Measurements from ENCODE around the gene BANF2. TPM values are rescaled to one million over a fixed set of nuclear protein-coding genes. Genes with fewer than 3 reads are reported as not detected.
A peak's percentile ranks its signal among the peaks of the same experiment; 100 is the strongest.

The BANF2 gene
- polyA plus RNA-seq, 1 donor, result not detected

GRCh38 chr20:17664025-17664633, 35.6 kb upstream of the BANF2 start:
- DNase-seq (ENCODE audit: low read depth), result no peak

DNA sequence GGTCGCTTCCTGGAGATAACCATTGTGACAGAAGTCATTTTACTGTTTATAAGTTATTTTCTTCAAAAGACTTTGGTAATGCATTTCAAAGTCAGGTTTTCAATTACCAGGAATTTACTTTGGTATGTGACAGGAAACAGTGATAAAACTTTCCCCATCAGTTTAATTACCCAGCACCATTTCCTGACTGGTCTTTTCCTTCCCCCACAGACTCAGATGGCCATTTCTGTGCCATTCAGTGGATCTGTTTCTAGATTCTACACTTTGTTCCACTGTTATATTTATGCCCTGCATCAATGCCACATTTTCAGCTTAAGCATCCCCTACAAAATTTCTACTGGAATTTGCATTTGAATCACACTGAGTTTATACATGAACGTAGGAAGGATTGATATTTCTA, 34.0 kb upstream of the BANF2 start:
- no peak for DNase-seq (ENCODE audit: low read depth)

- DNase-seq (ENCODE audit: low read depth), result peak; percentile 70
These were observed 33.3 kb upstream of the BANF2 start for GRCh38 chr20:17666481-17666880.

GRCh38 chr20:17667445-17667844, 32.3 kb upstream of the BANF2 start:
- DNase-seq (ENCODE audit: low read depth), result no peak

GRCh38 chr20:17668432-17668831, 31.3 kb upstream of the BANF2 start:
- DNase-seq (ENCODE audit: low read depth), result no peak

DNA sequence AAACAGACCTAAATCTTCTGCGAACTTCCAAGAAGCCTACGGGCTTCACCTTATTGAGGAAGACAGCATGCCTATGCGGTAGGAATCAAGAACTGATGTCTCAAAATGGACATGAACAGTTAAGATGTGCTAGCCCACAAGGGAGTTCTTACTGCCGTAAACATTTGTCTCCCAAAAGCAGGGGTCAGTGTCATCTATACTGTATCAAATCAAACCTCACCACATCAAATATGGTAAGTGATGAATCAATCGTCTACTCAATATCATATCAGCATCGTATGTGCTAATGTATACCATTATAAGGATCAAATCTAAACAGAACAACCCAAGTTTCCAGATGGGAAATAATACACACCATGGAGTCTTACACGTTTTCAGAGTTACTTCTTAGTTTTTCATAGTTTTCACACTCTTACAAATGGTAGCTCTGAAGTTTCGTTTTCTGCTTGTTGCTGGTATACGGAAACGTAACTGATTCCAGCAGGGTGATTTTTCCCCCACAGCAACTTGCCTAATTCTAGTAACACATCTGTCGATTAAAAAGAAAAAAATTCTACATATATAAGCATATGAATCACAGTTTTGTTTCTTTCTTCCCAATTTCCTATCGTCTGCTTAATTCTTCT, 30.3 kb upstream of the BANF2 start:
- DNase-seq (ENCODE audit: low read depth), result no peak

DNA sequence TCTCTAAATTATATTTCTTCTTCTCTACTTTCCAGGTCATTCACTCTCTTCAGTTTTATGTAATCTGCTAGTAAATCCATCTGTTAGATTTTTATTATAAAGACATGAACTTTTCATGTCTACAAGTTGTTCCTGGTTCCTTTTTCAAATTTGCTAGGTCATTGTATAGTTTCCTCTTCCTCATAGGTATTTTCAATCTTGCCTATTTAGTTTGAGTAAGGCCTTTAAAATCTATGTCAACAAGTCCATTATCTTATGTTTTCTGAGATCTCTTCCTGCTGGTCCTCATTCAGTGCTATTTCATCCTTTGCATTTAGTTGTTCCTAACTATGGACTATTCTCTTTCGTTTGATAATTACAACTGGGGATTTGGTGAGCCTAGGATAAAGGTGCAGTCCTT, 28.8 kb upstream of the BANF2 start:
- DNase-seq (ENCODE audit: low read depth), result no peak

DNA sequence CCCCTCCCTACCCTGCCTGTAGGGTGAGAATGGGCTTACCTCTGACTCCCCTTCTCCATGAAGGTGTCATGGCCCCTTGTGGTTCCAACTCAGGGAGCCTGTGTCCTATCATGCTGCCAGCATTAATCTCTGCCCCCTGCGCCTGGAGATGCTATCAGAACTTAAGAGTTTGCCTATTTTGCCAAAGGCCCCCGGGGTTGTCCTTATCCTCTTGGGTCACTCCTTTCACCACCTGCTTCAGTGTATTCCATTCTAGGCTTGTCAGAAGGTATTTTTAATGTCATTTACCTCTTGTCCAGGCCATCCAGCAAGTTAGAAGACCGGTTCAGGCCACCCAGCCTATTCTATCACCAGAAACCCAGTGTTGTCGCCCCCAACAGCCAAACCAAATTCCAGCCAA, 28.2 kb upstream of the BANF2 start:
- no peak for DNase-seq (ENCODE audit: low read depth)

GRCh38 chr20:17673084-17673483, 26.7 kb upstream of the BANF2 start:
- DNase-seq (ENCODE audit: low read depth), result no peak

GRCh38 chr20:17674722-17675518, 24.8 kb upstream of the BANF2 start:
- no peak for DNase-seq (ENCODE audit: low read depth)

- DNase-seq (ENCODE audit: low read depth), result no peak
These were observed 24.0 kb upstream of the BANF2 start for GRCh38 chr20:17675519-17676377.

DNA sequence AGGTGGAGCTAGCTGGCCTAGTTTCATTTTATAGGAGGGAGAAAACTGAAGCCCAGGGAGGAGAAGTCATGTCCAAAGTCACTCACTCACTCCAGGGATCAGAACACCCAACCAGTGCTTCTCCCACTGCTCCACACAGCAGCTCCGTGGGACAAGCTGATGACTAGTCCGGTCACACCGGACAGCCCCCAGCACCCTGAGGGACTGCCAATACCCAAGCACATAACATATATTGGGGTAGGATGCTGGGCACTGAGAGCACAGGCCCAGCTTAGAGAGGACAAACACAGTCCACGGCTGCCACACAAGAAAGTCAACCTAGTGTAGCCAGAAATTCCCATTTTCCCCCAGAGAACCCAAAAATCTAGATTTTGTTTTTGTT, 23.4 kb upstream of the BANF2 start:
- DNase-seq (ENCODE audit: low read depth), result no peak

DNA sequence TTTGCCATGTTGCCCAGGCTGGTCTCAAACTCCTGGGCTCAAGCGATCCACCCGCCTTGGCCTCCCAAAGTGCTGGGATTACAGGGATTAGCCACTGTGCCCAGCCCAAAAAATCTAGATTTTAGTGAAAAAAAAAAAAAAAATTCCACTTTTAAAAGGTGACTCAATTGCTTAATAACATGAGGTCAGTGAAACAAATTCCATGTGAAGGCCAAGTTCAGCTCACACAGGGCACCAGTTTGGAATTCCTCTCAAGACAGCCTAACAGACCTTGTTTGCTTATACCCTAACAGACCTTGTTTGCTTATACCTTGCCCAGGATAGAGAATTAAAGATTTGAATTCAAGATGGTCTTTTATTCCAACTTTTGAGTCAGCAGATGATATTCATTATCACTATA, 22.8 kb upstream of the BANF2 start:
- DNase-seq (ENCODE audit: low read depth), result no peak

GRCh38 chr20:17678295-17678694, 21.5 kb upstream of the BANF2 start:
- no peak for DNase-seq (ENCODE audit: low read depth)

DNA sequence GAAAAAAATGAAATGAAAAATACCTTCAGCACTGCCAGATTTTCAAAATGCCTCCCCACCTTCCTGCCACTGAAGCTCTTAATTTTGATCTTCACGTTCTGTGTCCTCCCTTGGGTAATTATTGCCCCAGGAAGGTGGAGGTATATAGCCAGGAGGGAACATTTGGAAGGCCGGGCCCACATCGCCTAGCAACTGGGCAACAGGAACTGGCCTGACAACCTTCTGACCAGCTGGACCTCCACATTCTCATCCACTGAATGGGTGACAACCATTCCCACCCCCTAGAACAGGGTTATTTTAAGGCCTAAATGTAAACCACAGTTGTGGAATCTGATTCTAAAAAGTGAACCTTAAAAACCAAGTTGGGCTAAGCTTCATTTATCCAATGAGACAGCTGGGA, 20.9 kb upstream of the BANF2 start:
- no peak for DNase-seq (ENCODE audit: low read depth)

- peak; percentile 29 for DNase-seq (ENCODE audit: low read depth)
These were observed 19.6 kb upstream of the BANF2 start for GRCh38 chr20:17679941-17680835.

DNA sequence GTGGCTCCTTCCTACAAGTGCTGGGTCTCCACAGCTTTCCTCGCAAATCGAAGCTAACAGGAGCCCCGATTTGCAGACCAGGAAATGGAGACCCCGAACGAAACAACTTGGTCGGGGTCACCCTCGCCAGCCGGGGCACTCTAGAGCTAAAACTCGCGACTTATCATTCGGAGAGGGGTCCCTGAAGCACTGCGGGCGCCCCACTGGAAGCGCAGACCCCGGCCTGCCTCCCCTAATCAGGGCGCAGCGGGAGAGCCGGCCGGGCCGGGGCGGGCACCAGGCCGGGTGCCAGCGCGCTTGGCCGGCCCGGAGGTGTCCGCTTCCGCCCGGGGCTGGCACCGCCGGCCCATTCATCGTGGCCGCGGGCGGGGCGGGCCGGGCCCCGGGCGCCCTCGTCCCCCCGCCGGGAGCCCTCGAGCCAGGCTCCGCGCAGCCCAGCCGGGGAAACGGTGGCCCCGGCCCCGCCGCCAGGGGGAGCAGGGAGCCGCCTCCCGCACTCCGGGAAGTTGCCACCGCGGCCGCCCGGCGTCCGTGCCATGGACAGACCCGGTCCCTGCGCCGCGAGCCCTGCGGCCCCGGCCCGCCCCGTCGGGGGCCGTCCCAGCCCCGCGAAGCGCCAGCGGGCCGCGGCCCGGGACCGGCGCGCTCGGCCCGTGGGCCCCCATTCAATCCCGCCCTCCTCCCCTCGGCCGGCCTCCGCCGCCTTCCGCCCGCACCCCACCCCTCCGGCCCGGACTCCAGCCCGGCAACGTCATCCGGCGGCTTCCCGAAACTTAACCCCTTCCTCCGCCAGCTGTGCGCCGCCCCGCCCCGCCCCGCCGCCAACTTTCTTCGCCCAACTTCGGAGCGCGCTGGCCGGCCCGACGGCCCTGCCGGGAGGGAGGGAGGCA, 18.7 kb upstream of the BANF2 start:
- no peak for DNase-seq (ENCODE audit: low read depth)

DNA sequence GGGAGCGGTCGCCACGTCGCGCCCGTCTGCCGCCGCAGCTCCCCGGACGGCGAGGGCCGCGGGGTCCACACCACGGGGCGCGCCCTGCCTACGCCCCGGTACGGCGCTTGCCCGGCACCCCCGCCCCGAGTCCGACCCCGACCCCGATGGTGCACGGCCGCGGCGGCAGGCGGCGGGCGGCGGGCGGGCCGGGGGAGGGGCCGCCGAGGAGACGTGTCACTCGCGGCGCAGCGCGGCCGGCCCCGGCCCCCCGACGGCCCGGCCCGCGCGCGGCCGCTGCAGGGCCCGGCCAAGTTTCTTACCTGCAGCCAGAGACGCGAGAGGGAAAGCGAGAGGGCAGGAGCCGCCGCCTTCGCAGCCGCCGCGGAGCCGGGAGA, 18.1 kb upstream of the BANF2 start:
- DNase-seq (ENCODE audit: low read depth), result no peak

DNA sequence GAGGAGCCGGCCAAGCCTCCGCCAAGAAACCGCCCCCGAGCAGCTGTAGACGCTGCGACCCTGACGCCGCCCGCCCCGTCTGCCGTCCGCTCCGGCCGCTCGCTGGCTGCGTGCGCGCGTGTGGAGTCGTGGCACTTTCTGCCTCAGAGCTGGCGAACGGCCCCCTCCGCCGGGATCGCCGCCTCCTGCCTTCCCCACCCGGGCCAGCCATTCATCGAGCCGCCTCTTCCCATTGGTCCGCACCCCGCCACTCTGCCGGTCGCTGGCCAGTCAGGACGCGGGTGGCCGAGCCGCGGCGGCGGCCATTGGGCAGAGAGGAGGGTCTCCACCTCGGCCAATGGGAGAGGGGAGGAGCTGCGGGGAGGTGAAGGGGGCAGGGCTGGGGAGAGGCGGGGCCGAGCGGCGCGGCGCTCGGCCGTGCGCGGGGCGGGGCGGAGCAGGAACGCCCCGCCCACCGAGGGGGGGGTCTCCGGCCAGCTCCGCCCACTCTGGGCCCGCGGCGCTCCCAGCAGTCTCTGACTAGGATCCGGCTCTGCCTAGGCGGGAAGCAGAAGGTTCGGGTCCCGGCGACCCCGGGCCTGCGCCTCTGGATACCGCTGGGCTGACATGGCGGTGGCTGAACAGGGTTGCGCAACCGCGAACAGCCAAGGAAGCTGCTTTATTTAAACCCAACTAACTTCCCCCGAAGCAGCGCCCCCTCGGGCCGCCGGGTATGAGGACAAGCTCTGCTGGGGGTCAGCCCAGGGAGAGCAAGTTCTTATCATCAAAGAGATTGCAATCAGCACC, 17.5 kb upstream of the BANF2 start, which contains the start of gene RRBP1:
Gene RRBP1 (minus strand): TSS at position 140 of the 786 bp plus-strand sequence. CDS start 21,735 bp downstream, outside the sequence.
- DNase-seq (ENCODE audit: low read depth), result peak; percentile 92

All from forelimb muscle (tissue), 1 donor.